Measurements from ENCODE around the gene KCNJ5.

KCNJ5 gene

GRCh38 chr11:128948583-128948982, 57.4 kb downstream of the KCNJ5 start:
- peak; percentile 16 for DNase-seq (ENCODE audit: low spot score)
- TF ChIP-seq, protein P1, sequence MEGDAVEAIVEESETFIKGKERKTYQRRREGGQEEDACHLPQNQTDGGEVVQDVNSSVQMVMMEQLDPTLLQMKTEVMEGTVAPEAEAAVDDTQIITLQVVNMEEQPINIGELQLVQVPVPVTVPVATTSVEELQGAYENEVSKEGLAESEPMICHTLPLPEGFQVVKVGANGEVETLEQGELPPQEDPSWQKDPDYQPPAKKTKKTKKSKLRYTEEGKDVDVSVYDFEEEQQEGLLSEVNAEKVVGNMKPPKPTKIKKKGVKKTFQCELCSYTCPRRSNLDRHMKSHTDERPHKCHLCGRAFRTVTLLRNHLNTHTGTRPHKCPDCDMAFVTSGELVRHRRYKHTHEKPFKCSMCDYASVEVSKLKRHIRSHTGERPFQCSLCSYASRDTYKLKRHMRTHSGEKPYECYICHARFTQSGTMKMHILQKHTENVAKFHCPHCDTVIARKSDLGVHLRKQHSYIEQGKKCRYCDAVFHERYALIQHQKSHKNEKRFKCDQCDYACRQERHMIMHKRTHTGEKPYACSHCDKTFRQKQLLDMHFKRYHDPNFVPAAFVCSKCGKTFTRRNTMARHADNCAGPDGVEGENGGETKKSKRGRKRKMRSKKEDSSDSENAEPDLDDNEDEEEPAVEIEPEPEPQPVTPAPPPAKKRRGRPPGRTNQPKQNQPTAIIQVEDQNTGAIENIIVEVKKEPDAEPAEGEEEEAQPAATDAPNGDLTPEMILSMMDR (conservative IDR thresholded peaks at IDR 0.05; ENCODE audit: low read depth) = no peak
- H3K27ac ChIP-seq = no peak overlapping the region
- ChIA-PET CTCF (interaction anchor here (0.6 to 2.3 kb wide), 7 partner anchors 8 to 205 kb away, joined by 3 to 20 read pairs (median 5); partner anchors contain the start of gene KCNJ5), POLR2A (ENCODE audit: low non-redundant PET) (no interaction called here)

GRCh38 chr11:128949791-128950454, 58.8 kb downstream of the KCNJ5 start:
- DNase-seq (ENCODE audit: low spot score) = no peak
- ChIA-PET CTCF (interaction anchor here (1.7 kb wide), 1 partner anchor 9 kb away, joined by 5 read pairs; no protein-coding TSS in a partner anchor), POLR2A (ENCODE audit: low non-redundant PET) (no interaction called here)
- no peak overlapping the region for H3K27ac ChIP-seq
- TF ChIP-seq, protein P1 (conservative IDR thresholded peaks at IDR 0.05; ENCODE audit: low read depth) = no peak

DNA sequence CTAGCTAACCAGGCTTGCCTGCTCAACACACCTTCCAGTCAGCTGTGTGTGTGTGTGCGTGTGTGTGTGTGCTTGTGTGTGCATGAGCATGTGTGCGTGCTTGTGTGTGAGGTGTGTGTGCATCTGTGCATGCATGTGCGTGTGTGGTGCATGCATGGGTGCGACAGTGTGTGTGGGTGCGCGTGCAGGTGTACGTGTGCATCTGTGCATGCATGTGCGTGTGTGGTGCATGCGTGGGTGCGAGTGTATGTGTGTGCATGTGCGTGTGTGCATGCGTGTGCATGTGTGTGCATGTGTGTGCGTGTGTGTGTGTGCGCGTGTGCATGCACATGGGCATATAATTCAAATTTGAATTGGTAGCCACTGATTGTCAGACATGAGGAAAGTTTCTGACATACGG, 62.0 kb downstream of the KCNJ5 start:
- CTCF ChIA-PET = interaction anchor here (0.6 kb wide), 1 partner anchor 402 kb away, joined by 4 read pairs; no protein-coding TSS in a partner anchor

DNA sequence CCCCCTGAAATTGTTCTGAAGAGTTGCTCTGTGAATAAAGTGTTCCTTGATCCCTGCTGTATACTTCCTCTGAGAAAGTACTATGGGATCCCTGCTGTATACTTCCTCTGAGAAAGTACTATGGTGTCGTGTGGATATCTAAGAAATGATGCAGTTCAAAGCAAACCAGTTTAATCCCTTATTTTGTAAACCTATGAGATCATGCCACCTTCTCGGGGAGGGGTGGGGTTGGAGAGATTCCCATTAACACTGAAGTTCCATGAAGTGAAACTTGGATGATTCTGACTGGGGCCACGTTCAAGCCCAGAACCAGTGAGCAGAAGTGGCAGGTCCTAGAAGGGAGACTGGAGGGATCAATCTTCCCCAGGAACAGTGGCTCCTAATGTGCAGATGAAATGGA, 64.5 kb downstream of the KCNJ5 start:
- DNase-seq (ENCODE audit: low spot score) = no peak
- ChIA-PET POLR2A (ENCODE audit: low non-redundant PET) (no interaction called here), CTCF (interaction anchor here (0.6 to 5.2 kb wide), 3 partner anchors 47 to 118 kb away, joined by 3 to 103 read pairs (median 5); no protein-coding TSS in a partner anchor)
- TF ChIP-seq, protein P1 (conservative IDR thresholded peaks at IDR 0.05; ENCODE audit: low read depth) = no peak
- no peak overlapping the region for H3K27ac ChIP-seq

More for the DNA sequence above, 62.0 kb downstream of the KCNJ5 start:
- POLR2A ChIA-PET (ENCODE audit: low non-redundant PET) = no interaction called here
- H3K27ac ChIP-seq = no peak overlapping the region
- TF ChIP-seq, protein P1 (conservative IDR thresholded peaks at IDR 0.05; ENCODE audit: low read depth) = no peak
- DNase-seq (ENCODE audit: low spot score) = no peak

DNA sequence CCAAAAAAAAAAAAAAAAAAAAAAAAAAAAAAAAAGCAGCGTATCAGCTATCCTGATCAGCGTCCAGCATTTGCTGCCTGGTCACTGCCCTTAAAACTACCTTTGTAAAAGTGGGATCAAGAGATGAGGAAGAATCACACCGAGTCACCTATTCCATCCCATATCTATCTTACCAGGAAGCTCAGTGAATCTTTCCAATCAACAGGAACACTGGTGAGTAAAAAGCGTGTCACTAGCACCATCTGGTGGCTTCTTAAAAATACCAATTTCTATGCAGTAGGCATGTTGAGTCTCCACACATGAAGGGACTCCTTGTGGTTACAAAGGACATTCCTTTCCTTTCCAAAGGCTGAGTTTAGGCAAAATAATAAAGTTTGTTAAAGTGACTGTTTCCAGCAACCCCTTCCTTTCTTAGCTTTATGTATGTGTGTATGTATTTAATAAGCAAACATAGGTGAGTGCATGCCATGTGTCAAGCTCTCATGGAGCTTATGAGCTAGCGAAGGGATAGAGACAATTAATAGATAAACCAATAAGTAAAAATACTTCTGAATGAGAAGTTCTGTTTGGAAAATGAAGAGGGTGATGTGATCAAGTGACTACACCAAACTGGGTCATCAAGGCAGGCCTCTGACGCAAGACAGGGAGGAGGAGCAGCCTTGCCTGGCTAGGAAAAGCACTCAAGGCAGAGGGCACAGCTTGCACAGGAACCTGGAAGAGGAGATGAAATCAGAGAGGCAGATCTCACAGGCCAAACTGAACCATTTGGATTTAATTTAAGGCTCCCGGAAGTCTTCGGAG, 65.4 kb downstream of the KCNJ5 start:
- no peak overlapping the region for H3K27ac ChIP-seq
- POLR2A ChIA-PET (ENCODE audit: low non-redundant PET) = no interaction called here

DNA sequence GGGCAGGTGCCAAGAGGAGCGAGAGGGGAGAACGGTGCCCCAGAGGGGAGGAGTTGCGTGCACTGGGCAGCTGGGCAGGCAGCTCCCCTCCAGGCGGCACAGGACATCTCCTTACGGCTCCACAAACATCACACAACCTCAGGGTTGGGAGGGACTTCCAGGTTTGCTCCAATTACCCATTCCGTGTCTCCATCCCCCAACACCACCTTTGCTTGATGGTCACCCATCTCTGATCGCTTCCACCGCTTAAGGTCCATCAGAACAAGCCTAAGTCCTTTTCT, 66.0 kb downstream of the KCNJ5 start:
- ChIA-PET CTCF (interaction anchor here (0.6 to 5.2 kb wide), 9 partner anchors 48 to 1545 kb away, joined by 3 to 103 read pairs (median 4); partner anchors contain the start of gene KCNJ5), POLR2A (ENCODE audit: low non-redundant PET) (no interaction called here)
- no peak for DNase-seq (ENCODE audit: low spot score)
- TF ChIP-seq, protein P1 (conservative IDR thresholded peaks at IDR 0.05; ENCODE audit: low read depth) = no peak
- no peak overlapping the region for H3K27ac ChIP-seq

More for the DNA sequence above, 65.4 kb downstream of the KCNJ5 start:
- peak; percentile 77 for DNase-seq (ENCODE audit: low spot score)
- CTCF ChIA-PET = interaction anchor here (0.5 to 5.2 kb wide), 26 partner anchors 15 to 1545 kb away, joined by 3 to 103 read pairs (median 3); partner anchors contain the start of gene KCNJ5
- TF ChIP-seq, protein P1 (conservative IDR thresholded peaks at IDR 0.05; ENCODE audit: low read depth) = peak; percentile 54

Measured in RWPE1 (cell line).